ENCODE data around the gene IFNA5. TPM values are rescaled to one million over a fixed set of nuclear protein-coding genes. Genes with fewer than 3 reads are reported as not detected.

IFNA5 gene
- total RNA-seq, 1 donor from 2014 or later, result not detected

DNA sequence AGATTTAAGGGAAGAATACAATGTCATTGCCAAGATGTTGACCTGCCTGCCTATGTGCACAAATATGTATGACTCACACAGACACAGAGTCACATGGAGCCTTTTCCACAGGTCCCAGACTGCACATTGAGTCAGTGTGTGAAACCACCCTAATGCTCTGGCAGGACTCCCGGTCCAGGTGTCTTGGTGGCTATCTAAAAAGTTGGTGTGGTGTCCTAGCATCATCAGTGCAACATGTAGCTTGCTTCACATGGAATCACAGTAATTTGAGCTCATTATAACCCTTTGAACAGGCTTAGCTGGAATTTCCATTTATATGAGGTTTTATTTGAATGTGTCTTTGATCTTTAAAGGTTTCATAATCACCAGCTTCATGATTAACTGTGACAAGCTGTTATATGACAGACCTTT, 10.7 kb downstream of the IFNA5 start:
- no peak for DNase-seq (ENCODE audit: low read depth, low spot score)

GRCh38 chr9:21289848-21290247, 15.3 kb downstream of the IFNA5 start:
- DNase-seq (ENCODE audit: low read depth, low spot score), result no peak

GRCh38 chr9:21287280-21287679, 17.8 kb downstream of the IFNA5 start:
- no peak for DNase-seq (ENCODE audit: low read depth, low spot score)

GRCh38 chr9:21286659-21287058, 18.5 kb downstream of the IFNA5 start:
- no peak for DNase-seq (ENCODE audit: low read depth, low spot score)

DNA sequence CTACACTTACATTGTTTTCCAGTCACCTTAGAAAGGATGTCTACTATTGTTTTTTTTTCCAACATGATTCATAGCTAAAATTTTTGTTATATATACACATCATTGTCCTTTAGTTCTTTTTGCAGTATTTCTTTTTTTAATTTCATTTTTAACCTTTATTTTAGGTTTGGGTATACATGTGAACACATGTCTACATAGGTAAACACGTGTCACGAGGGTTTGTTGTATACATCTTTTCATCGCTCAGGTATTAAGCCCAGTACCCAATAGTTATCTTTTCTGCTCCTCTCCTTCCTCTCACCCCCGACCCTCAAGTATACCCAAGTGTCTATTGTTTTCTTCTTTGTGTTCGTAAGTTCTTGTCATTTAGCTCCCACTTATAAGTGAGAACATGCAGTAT, 19.0 kb downstream of the IFNA5 start:
- DNase-seq (ENCODE audit: low read depth, low spot score), result no peak

DNA sequence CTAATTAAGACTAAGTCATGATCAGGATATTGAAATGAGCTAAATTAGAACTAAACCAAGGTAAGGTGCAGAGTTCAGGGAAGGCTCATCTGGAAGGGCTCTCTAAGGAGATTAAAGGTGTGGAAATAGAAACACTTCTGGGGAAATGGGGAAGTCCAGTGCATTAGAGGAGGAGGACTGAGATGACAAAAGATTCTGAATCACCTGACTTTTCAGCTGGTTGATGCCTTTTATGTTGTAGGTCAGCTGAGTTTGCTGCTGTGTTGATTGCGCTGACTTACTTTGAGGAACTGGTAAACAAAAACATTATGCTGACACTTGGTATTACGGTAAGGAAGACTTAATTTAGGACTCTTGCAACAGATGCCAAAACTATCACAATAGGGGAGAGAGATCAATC, 23.8 kb downstream of the IFNA5 start:
- DNase-seq (ENCODE audit: low read depth, low spot score), result no peak

GRCh38 chr9:21268347-21268657, 36.8 kb downstream of the IFNA5 start:
- DNase-seq (ENCODE audit: low read depth, low spot score), result no peak

GRCh38 chr9:21267485-21268346, 37.4 kb downstream of the IFNA5 start:
- DNase-seq (ENCODE audit: low read depth, low spot score), result no peak

DNA sequence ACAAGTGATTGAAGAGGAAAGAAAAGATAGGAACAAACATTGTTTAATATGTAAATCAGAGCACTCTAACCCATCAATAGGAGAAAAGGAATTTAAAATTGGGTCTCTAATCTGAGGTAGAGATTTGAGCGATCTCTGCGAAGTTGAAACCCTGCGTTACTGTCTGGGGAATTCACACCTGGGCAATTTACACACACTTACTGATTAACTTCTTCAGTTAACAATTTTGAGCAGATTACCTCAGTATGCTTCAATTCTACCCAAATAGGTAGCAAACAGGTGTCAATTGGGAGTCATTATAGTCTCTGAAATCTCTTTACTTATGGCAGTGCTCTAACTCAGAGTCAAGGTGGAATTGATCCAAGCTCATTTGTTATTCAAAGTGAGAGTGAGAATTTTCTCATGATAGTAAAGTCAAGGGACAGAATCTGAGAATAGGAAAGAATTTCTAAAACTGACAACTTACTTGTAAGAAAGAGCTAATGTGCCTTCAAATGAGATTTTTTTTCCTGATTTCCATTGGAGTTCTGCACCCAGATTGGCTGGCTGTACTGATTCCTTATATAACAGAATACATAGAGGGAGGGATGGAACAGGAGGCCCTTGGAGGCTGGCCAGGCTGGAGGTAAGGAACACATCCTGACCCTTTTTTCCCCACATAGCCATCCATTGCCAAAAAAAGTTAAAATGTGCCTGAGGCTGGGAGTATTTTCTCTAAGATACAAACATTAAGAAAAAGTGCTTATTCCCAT, 38.2 kb downstream of the IFNA5 start:
- DNase-seq (ENCODE audit: low read depth, low spot score), result no peak

GRCh38 chr9:21265421-21266189, 39.5 kb downstream of the IFNA5 start:
- no peak for DNase-seq (ENCODE audit: low read depth, low spot score)

GRCh38 chr9:21255538-21256212, 49.4 kb downstream of the IFNA5 start:
- DNase-seq (ENCODE audit: low read depth, low spot score), result no peak

Other genes with a start within 250 kb of the IFNA5 start
- not detected in 2 replicates for gene IFNB1, start 227.4 kb downstream of the IFNA5 start, total RNA-seq
- not detected in 2 replicates for gene IFNW1, start 163.5 kb downstream of the IFNA5 start, total RNA-seq
- not detected in 2 replicates for gene IFNA21, start 138.7 kb downstream of the IFNA5 start, total RNA-seq
- gene IFNA4, start 117.7 kb downstream of the IFNA5 start, total RNA-seq, result not detected in 2 replicates
- not detected in 2 replicates for gene IFNA7, start 103.1 kb downstream of the IFNA5 start, total RNA-seq
- gene IFNA10, start 98.2 kb downstream of the IFNA5 start, total RNA-seq, result not detected in 2 replicates
- not detected in 2 replicates for gene IFNA16, start 88.0 kb downstream of the IFNA5 start, total RNA-seq
- gene IFNA17, start 77.1 kb downstream of the IFNA5 start, total RNA-seq, result not detected in 2 replicates
- not detected in 2 replicates for gene IFNA14, start 65.3 kb downstream of the IFNA5 start, total RNA-seq
- 33.4 and 35.1 TPM in 2 replicates for gene KLHL9, start 30.1 kb upstream of the IFNA5 start, total RNA-seq
- not detected in 2 replicates for gene IFNA6, start 45.6 kb upstream of the IFNA5 start, total RNA-seq
- not detected in 2 replicates for gene IFNA13, start 62.7 kb upstream of the IFNA5 start, total RNA-seq
- gene IFNA2, start 80.1 kb upstream of the IFNA5 start, total RNA-seq, result not detected in 2 replicates
- not detected in 2 replicates for gene IFNA8, start 103.8 kb upstream of the IFNA5 start, total RNA-seq
- gene IFNA1, start 135.1 kb upstream of the IFNA5 start, total RNA-seq, result not detected in 2 replicates
- gene IFNE, start 177.0 kb upstream of the IFNA5 start, total RNA-seq, result 0.92 and 1.0 TPM in 2 replicates